ENCODE data around the gene ERC2. TPM values are rescaled to one million over a fixed set of nuclear protein-coding genes. Genes with fewer than 3 reads are reported as not detected.

The ERC2 gene
- total RNA-seq, 1 donor from 2014 or later: 1.5 TPM

DNA sequence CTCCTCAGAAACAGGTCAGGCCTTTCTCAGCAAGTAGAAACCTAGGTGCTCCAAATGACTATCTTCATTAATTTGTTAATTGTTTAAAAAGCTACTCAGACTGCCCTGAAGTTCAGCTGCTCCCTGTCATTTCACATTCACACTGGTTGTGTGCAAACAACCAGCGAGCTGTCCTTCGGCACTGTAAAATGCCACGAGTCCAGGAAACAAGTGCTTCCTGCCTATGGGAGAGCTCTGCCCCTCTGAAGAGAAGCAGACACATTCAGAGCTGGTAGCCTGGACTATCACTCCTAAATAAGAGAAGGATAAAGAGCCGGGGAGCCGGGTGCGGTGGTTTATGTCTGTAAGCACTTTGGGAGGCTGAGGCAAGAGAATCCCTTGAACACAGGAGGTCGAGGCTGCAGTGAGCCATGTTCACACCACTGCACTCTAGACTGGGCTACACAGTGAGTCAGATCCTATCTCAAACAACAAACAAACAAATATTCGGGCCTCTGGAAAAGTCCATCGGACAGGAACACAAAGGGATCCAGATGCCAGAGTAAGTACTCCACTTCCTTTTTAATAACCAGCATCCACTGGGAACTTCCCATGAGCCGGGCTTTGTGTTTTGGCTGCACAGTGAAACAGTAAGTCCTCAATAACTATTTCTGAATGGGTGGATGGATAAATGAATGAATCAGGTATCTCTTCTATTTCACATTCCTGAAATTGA is 866.7 kb downstream of the ERC2 start:
- Histone ChIP-seq H3K9me3 (no peaks in the 10 kb centered on the region), H3K4me1 (no peaks in the 10 kb centered on the region), H3K27me3 (ENCODE audit: low read depth) (no peaks in the 10 kb centered on the region), H3K4me3 (no peak overlapping the region), H3K27ac (no peak overlapping the region), H3K36me3 (no peaks in the 10 kb centered on the region)
- no peak for TF ChIP-seq CTCF (IDR thresholded peaks at IDR 0.05)
- DNase-seq: no peak
- no peak for ATAC-seq
- intact Hi-C loops (cut with DNase I): no loop called here

GRCh38 chr3:55598224-55598623 is 870.0 kb downstream of the ERC2 start:
- H3K9me3 ChIP-seq: no peaks in the 10 kb centered on the region
- DNase-seq: no peak
- H3K27me3 ChIP-seq (ENCODE audit: low read depth): no peaks in the 10 kb centered on the region
- H3K27ac ChIP-seq: no peak overlapping the region
- TF ChIP-seq CTCF (IDR thresholded peaks at IDR 0.05): no peak
- ATAC-seq: no peak
- no peaks in the 10 kb centered on the region for H3K36me3 ChIP-seq
- intact Hi-C loops (cut with DNase I): no loop called here
- H3K4me1 ChIP-seq: no peaks in the 10 kb centered on the region
- no peak overlapping the region for H3K4me3 ChIP-seq

DNA sequence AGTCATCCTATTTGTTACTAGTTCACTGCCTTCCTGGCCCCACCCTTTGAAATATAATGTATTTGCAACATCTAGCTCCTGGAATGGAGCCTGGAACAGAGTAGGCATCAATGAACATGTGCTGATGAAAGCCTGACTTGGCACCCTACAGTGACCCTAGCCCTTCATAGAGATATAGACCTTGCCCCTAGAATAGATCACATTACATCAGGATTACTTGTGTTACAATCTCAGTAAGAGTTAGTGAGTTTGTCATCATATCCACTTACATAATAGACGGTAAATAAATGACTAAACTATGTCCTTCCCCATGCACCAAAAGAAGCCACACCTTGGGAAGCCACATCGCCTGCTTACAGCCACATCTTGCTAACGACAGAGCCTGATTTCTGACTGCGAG is 870.6 kb downstream of the ERC2 start:
- H3K27ac ChIP-seq: no peak overlapping the region
- ATAC-seq: no peak
- no peak for TF ChIP-seq CTCF (IDR thresholded peaks at IDR 0.05)

GRCh38 chr3:55596212-55596611 is 872.1 kb downstream of the ERC2 start:
- H3K4me3 ChIP-seq: no peak overlapping the region
- ATAC-seq (no peak), DNase-seq (no peak)
- H3K4me1 ChIP-seq: no peaks in the 10 kb centered on the region
- intact Hi-C loops (cut with DNase I): no loop called here
- H3K36me3 ChIP-seq: no peaks in the 10 kb centered on the region
- TF ChIP-seq CTCF (IDR thresholded peaks at IDR 0.05): no peak
- H3K27me3 ChIP-seq (ENCODE audit: low read depth): no peaks in the 10 kb centered on the region
- H3K9me3 ChIP-seq: no peaks in the 10 kb centered on the region
- H3K27ac ChIP-seq: no peak overlapping the region

More for the DNA sequence above, 870.6 kb downstream of the ERC2 start:
- H3K36me3 ChIP-seq: no peaks in the 10 kb centered on the region
- intact Hi-C loops (cut with DNase I): no loop called here
- no peaks in the 10 kb centered on the region for H3K27me3 ChIP-seq (ENCODE audit: low read depth)
- no peak for DNase-seq
- H3K9me3 ChIP-seq: no peaks in the 10 kb centered on the region
- no peak overlapping the region for H3K4me3 ChIP-seq
- no peaks in the 10 kb centered on the region for H3K4me1 ChIP-seq

GRCh38 chr3:55595420-55595819 is 872.8 kb downstream of the ERC2 start:
- intact Hi-C loops (cut with DNase I): no loop called here
- H3K27me3 ChIP-seq (ENCODE audit: low read depth): no peaks in the 10 kb centered on the region
- no peak for DNase-seq
- H3K4me1 ChIP-seq: no peaks in the 10 kb centered on the region
- H3K9me3 ChIP-seq: no peaks in the 10 kb centered on the region
- no peak for ATAC-seq
- no peak overlapping the region for H3K27ac ChIP-seq
- no peaks in the 10 kb centered on the region for H3K36me3 ChIP-seq
- TF ChIP-seq CTCF (IDR thresholded peaks at IDR 0.05): no peak
- H3K4me3 ChIP-seq: no peak overlapping the region

All from lower lobe of right lung (tissue), 2 donors.